ENCODE results near the gene TMPRSS4. TPM values are rescaled to one million over a fixed set of nuclear protein-coding genes. Genes with fewer than 3 reads are reported as not detected.

Gene TMPRSS4
- total and polyA plus RNA-seq, 9 of the 15 experiments (the other 6 are each of a cell fraction or from before 2014, with no cell fraction given) = 4.0 to 10.0 (median 5.6) TPM

GRCh38 chr11:118082880-118083552, 6.1 kb downstream of the TMPRSS4 start (continued):
- TF ChIP-seq MGA (IDR thresholded peaks at IDR 0.05) = 0 out of 2 replicates have a peak, but pooled peaks have one; percentile 38
- TF ChIP-seq, protein P1, sequence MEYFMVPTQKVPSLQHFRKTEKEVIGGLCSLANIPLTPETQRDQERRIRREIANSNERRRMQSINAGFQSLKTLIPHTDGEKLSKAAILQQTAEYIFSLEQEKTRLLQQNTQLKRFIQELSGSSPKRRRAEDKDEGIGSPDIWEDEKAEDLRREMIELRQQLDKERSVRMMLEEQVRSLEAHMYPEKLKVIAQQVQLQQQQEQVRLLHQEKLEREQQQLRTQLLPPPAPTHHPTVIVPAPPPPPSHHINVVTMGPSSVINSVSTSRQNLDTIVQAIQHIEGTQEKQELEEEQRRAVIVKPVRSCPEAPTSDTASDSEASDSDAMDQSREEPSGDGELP (CRISPR knock-in tag; IDR thresholded peaks at IDR 0.05; ENCODE audit: borderline replicate concordance) = no peak
- peak; percentile 32; the same call in 1 of the 2 replicates for TF ChIP-seq DPF2 (IDR thresholded peaks at IDR 0.05)
- peak; percentile 43; the same call in 1 of the 2 replicates for TF ChIP-seq L3MBTL2 (IDR thresholded peaks at IDR 0.05)
- no peak for TF ChIP-seq SRSF9 (IDR thresholded peaks at IDR 0.05; ENCODE audit: borderline replicate concordance, low read depth, low read length)
- TF ChIP-seq ATF7 (IDR thresholded peaks at IDR 0.05) = no peak
- 0 out of 2 replicates have a peak, but pooled peaks have one; percentile 21 for TF ChIP-seq SMARCE1 (IDR thresholded peaks at IDR 0.05)
- 0 out of 2 replicates have a peak, but pooled peaks have one; percentile 17 for TF ChIP-seq CBFA2T3 (IDR thresholded peaks at IDR 0.05)
- peak; percentile 44; the same call in 1 of the 2 replicates for TF ChIP-seq ZBTB7A (IDR thresholded peaks at IDR 0.05; ENCODE audit: borderline replicate concordance, control insufficient read depth, low read depth, low read length)
- TF ChIP-seq NR2C2 (CRISPR knock-in tag; IDR thresholded peaks at IDR 0.05) = no peak
- TF ChIP-seq NR2C2 (tag; IDR thresholded peaks at IDR 0.05) = peak; percentile 61
- TF ChIP-seq BRF2 (IDR thresholded peaks at IDR 0.05; ENCODE audit: borderline replicate concordance, insufficient read depth, insufficient read length) = no peak
- peak; percentile 74 for TF ChIP-seq ETV1 (tag; conservative IDR thresholded peaks at IDR 0.05; ENCODE audit: low read depth)
